Sigmoid colon (tissue), 4 donors: ENCODE results near the gene TF.

ENCODE experiments used
- EP300 ChIP-seq, 4 donors: sonication (generic); formaldehyde crosslinking; IDR thresholded peaks; one replicate each; pipeline ENCODE4 v1.6.1; 2017; ENCODE audit warnings: antibody characterized with exemption in 4 of 4
- POLR2A ChIP-seq, 2 donors: fragments of 450-650 bp; IDR thresholded peaks; one replicate each; pipeline ENCODE4 v1.6.1; 2016; ENCODE audit warnings: antibody characterized with exemption in 2 of 2, mild to moderate bottlenecking in 2 of 2, moderate library complexity in 2 of 2

DNA sequence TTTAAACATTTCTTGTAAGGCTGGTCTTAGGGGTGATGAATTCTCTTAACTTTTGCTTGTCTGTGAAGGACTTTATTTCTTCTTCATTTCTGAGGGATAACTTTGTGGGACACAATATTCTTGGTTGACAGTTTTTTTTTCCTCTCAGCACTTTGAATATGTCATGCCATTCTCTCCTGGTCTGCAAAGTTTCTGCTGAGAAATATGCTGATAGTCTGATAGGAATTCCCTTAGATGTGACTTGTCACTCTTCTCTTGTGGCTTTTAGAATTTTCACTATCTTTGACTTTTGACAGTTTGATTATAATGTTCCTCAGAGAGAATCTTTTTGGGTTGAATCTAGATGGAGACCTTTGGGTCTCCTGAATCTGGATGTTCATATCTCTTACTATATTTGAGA is 23.3 kb upstream of the TF start:
- TF ChIP-seq POLR2A (IDR thresholded peaks at IDR 0.05) (no peak), EP300 (IDR thresholded peaks at IDR 0.05) (no peak)
